Activated gamma-delta T cell treated with Interleukin-2 at 50 U/mL for 16 hours (primary cell): Measurements from ENCODE around the gene SYNE1.
A peak's percentile ranks its signal among the peaks of the same experiment; 100 is the strongest.

ENCODE experiments used
- DNase-seq: peaks from one replicate; pipeline ENCODE4 v3.0.0-alpha.2; 2020

The SYNE1 gene

GRCh38 chr6:152267967-152268845 is 369.0 kb downstream of the SYNE1 start:
- no peak for DNase-seq

GRCh38 chr6:152265651-152266050 is 371.5 kb downstream of the SYNE1 start:
- no peak for DNase-seq

GRCh38 chr6:152263582-152263981 is 373.6 kb downstream of the SYNE1 start:
- DNase-seq, result no peak

GRCh38 chr6:152261179-152261578 is 376.0 kb downstream of the SYNE1 start:
- DNase-seq, result no peak

- no peak for DNase-seq
These were observed 377.9 kb downstream of the SYNE1 start for GRCh38 chr6:152259234-152259633.

- no peak for DNase-seq
These were observed 379.6 kb downstream of the SYNE1 start for GRCh38 chr6:152257581-152257980.

- DNase-seq, result no peak
These were observed 387.0 kb downstream of the SYNE1 start for GRCh38 chr6:152250127-152250526.

- no peak for DNase-seq
These were observed 388.2 kb downstream of the SYNE1 start for GRCh38 chr6:152248980-152249379.

GRCh38 chr6:152246554-152247337 is 390.4 kb downstream of the SYNE1 start:
- DNase-seq, result no peak

GRCh38 chr6:152244998-152245630 is 392.0 kb downstream of the SYNE1 start:
- DNase-seq, result no peak

- DNase-seq, result no peak
These were observed 396.0 kb downstream of the SYNE1 start for GRCh38 chr6:152241013-152241766.

- DNase-seq, result no peak
These were observed 396.7 kb downstream of the SYNE1 start for GRCh38 chr6:152240436-152240835.

GRCh38 chr6:152236370-152237097 is 400.6 kb downstream of the SYNE1 start:
- no peak for DNase-seq

- DNase-seq, result peak; percentile 9
These were observed 403.4 kb downstream of the SYNE1 start for GRCh38 chr6:152233547-152234320.

- no peak for DNase-seq
These were observed 404.5 kb downstream of the SYNE1 start for GRCh38 chr6:152232501-152233151.

- DNase-seq, result no peak
These were observed 407.8 kb downstream of the SYNE1 start for GRCh38 chr6:152229330-152229729.

- DNase-seq, result no peak
These were observed 411.0 kb downstream of the SYNE1 start for GRCh38 chr6:152226119-152226518.

- no peak for DNase-seq
These were observed 411.8 kb downstream of the SYNE1 start for GRCh38 chr6:152225241-152225934.

- DNase-seq, result no peak
These were observed 413.5 kb downstream of the SYNE1 start for GRCh38 chr6:152223636-152224035.
